Nephron progenitor cell (in vitro differentiated cells): ENCODE results near the gene FBXO38.
A peak's percentile ranks its signal among the peaks of the same experiment; 100 is the strongest.

ENCODE experiments used
- DNase-seq: peaks from one replicate; pipeline ENCODE4 v3.0.0; 2021
- H3K27ac Mint-ChIP-seq: 2 replicates; pipeline ENCODE4 v1.8.0; 2021; ENCODE audit warnings: mild to moderate bottlenecking, moderate library complexity, mixed read lengths
- H3K27me3 Mint-ChIP-seq: 2 replicates; pipeline ENCODE4 v1.8.0; 2021; ENCODE audit warnings: mild to moderate bottlenecking, low read depth, mixed read lengths; ENCODE audit not compliant: poor library complexity
- H3K36me3 Mint-ChIP-seq: 2 replicates; pipeline ENCODE4 v1.8.0; 2021; ENCODE audit warnings: low read depth, mixed read lengths
- H3K4me1 Mint-ChIP-seq: 2 replicates; pipeline ENCODE4 v1.8.0; 2021; ENCODE audit warnings: mixed read lengths
- H3K4me3 Mint-ChIP-seq: 2 replicates; pipeline ENCODE4 v1.8.0; 2021; ENCODE audit warnings: mild to moderate bottlenecking, moderate library complexity, mixed read lengths
- H3K9me3 Mint-ChIP-seq: 2 replicates; pipeline ENCODE4 v1.8.0; 2021; ENCODE audit warnings: mild to moderate bottlenecking, moderate library complexity, mixed read lengths
- TF ChIP-seq, protein P1 (sequence below): fragments of 200-600 bp; sonication (generic); IDR thresholded peaks from 2 replicates; pipeline ENCODE4 v1.5.0; 2021; ENCODE audit warnings: antibody characterized with exemption

FBXO38 gene, protein sequence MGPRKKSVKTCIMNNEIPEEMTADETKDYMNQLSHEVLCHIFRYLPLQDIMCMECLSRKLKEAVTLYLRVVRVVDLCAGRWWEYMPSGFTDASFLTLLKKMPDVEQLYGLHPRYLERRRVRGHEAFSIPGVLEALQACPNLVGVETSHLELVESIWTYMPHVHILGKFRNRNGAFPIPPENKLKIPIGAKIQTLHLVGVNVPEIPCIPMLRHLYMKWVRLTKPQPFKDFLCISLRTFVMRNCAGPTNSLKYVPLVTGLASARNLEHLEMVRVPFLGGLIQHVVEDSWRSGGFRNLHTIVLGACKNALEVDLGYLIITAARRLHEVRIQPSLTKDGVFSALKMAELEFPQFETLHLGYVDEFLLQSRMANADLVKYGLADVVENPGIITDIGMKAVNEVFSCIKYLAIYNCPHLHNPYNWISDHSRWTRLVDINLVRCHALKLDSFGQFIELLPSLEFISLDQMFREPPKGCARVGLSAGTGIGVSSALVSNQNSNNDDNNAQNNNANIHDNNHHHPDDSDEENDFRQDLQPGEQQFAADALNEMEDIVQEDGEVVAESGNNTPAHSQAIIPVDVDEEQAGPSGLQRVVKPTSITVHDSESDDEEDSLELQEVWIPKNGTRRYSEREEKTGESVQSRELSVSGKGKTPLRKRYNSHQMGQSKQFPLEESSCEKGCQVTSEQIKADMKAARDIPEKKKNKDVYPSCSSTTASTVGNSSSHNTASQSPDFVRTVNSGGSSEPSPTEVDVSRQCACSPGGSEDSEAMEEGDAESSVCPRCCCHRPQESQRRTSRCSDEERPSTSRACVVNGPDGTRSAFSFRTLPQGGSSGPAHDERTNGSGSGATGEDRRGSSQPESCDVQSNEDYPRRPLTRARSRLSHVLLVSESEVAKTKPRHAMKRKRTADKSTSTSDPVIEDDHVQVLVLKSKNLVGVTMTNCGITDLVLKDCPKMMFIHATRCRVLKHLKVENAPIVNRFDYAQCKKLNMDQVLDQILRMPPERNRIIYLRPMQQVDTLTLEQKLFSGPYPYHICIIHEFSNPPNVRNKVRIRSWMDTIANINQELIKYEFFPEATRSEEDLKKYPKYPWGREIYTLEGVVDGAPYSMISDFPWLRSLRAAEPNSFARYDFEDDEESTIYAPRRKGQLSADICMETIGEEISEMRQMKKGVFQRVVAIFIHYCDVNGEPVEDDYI

GRCh38 chr5:148383564-148384379, at the start of gene FBXO38:
FBXO38 (plus strand) TSS chr5:148383958; CDS start chr5:148394777, 10,819 bp downstream.
- Mint-ChIP-seq H3K36me3 (peaks cover 18% of the 10 kb centered on the region), H3K27ac (peak within 1 kb of the TSS; percentile 99), H3K4me1 (peaks cover 45% of the 10 kb centered on the region), H3K27me3 (no peaks in the 10 kb centered on the region), H3K9me3 (no peaks in the 10 kb centered on the region), H3K4me3 (peak within 1 kb of the TSS; percentile 99)
- peak; percentile 93 for DNase-seq
- TF ChIP-seq, protein P1, sequence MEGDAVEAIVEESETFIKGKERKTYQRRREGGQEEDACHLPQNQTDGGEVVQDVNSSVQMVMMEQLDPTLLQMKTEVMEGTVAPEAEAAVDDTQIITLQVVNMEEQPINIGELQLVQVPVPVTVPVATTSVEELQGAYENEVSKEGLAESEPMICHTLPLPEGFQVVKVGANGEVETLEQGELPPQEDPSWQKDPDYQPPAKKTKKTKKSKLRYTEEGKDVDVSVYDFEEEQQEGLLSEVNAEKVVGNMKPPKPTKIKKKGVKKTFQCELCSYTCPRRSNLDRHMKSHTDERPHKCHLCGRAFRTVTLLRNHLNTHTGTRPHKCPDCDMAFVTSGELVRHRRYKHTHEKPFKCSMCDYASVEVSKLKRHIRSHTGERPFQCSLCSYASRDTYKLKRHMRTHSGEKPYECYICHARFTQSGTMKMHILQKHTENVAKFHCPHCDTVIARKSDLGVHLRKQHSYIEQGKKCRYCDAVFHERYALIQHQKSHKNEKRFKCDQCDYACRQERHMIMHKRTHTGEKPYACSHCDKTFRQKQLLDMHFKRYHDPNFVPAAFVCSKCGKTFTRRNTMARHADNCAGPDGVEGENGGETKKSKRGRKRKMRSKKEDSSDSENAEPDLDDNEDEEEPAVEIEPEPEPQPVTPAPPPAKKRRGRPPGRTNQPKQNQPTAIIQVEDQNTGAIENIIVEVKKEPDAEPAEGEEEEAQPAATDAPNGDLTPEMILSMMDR: no peak

- H3K4me1 Mint-ChIP-seq: no peaks in the 10 kb centered on the region
- no peak within 1 kb of the TSS for H3K27ac Mint-ChIP-seq
- TF ChIP-seq, protein P1: no peak
- no peak for DNase-seq
- H3K36me3 Mint-ChIP-seq: peaks cover 8% of the 10 kb centered on the region
- H3K9me3 Mint-ChIP-seq: peaks cover 11% of the 10 kb centered on the region
- no peak within 1 kb of the TSS for H3K4me3 Mint-ChIP-seq
- no peaks in the 10 kb centered on the region for H3K27me3 Mint-ChIP-seq
Measured at GRCh38 chr5:148335259-148335658, 48.5 kb upstream of the FBXO38 start, which contains the start of gene SPINK9. SPINK9 (plus strand) TSS chr5:148335559; CDS start chr5:148335614, 55 bp downstream.

- DNase-seq: no peak
- Mint-ChIP-seq H3K4me1 (no peaks in the 10 kb centered on the region), H3K27ac (no peak overlapping the region), H3K36me3 (no peaks in the 10 kb centered on the region), H3K4me3 (no peak overlapping the region), H3K27me3 (no peaks in the 10 kb centered on the region), H3K9me3 (no peaks in the 10 kb centered on the region)
- TF ChIP-seq, protein P1: no peak
Measured at GRCh38 chr5:148336704-148337435, 46.9 kb upstream of the FBXO38 start.

GRCh38 chr5:148342371-148343045, 41.2 kb upstream of the FBXO38 start:
- Mint-ChIP-seq H3K4me1 (no peaks in the 10 kb centered on the region), H3K36me3 (no peaks in the 10 kb centered on the region), H3K9me3 (no peaks in the 10 kb centered on the region), H3K4me3 (no peak overlapping the region), H3K27me3 (no peaks in the 10 kb centered on the region), H3K27ac (no peak overlapping the region)
- TF ChIP-seq, protein P1: no peak
- DNase-seq: no peak
